T-helper 1 cell treated with Interleukin-12 subunit alpha and Interleukin-12 subunit beta and Interleukin-4 antibody, amounts not matched to agents 30 ng/mL and 1 ng/mL, for 36 hours (primary cell): ENCODE data around the gene ANKMY1. TPM values are rescaled to one million over a fixed set of nuclear protein-coding genes. Genes with fewer than 3 reads are reported as not detected.

ENCODE experiments used
- intact Hi-C: fragments of 100-400 bp; cut with micrococcal nuclease; formaldehyde crosslinking; loops from one replicate; pipeline ENCODE4 v1.15.1; 2024
- total RNA-seq: library from RNA; stranded (reverse); gene quantifications from 2 replicates; pipeline ENCODE4 v1.2.3, GENCODE V29; 2022

Gene ANKMY1
- total RNA-seq, 1 donor from 2014 or later, result 33.0 TPM

- intact Hi-C loops, result no loop called here
Measured at GRCh38 chr2:240594511-240595380, 37.0 kb upstream of the ANKMY1 start.

- intact Hi-C loops, result no loop called here
Measured at GRCh38 chr2:240593703-240594451, 36.1 kb upstream of the ANKMY1 start.

DNA sequence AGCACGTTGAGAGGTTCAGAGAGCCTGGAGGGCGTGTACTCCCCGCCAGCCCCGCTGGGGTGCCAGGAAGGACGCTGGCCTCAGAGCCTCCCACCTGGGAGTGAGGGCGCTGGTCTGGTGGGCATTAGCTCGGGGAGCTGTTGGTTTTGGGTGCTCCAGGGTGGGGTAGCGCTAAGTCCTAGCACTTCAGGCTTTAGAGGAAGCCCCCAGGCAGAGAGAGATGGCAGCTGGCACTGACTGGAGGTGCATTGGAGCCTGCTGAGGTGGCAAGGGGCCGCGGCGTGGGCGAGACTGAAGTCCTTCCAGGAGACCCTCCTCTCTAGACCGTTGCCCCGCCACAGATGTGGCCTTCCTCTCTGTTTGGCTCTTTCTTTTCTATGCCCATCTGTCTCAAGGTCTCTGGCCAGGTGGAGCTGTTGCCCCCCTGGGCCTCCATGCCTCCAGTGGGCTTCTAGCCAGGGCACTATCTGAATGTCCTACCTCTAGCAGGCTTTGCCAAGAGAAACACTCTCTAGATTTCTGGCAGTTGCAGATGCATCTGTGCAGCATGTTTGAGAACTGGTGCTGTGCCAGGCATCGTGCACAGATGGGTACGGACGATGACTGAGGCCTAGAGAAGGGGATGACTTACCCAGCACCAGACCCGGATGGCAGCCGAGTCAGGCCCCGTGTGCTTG lies 35.4 kb upstream of the ANKMY1 start:
- intact Hi-C loops, result no loop called here

GRCh38 chr2:240591784-240592183 lies 34.0 kb upstream of the ANKMY1 start:
- intact Hi-C loops, result no loop called here

GRCh38 chr2:240591226-240591625 lies 33.4 kb upstream of the ANKMY1 start:
- intact Hi-C loops, result no loop called here

- intact Hi-C loops, result no loop called here
Measured at GRCh38 chr2:240590681-240591111, 32.9 kb upstream of the ANKMY1 start.

DNA sequence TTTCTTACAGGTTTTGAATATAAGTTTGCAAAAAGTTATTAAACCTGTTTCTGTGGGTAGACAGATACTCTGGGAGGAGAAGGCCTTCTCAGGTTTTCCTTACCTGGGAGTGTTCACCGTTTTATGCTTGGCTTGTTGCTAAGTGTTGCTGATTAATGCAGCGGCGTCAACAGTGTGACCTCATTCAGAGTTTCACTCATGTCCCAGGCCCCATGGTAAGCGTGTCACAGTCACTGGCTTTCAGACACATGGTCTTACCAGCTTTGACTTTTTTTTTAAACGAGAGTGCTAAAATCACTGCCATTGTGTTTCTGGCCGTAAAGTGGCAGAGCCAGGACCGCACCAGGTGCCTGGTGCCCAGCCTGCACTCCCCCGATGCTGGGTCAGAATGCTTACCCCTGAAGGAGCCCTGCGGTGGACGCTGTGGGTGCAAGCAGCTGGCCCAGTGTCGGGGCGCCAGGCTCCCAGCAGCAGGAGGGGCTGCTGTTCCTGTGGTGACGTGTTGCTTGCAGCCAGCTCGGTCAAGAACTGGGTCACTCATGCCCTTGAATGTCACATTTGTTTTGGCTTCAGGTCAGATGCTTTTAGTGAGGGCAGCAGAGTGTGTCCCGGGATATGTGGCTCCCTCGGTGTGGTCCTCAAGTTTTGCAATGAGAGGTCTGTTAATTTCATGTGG lies 32.2 kb upstream of the ANKMY1 start:
- intact Hi-C loops, result no loop called here

GRCh38 chr2:240589375-240589774 lies 31.6 kb upstream of the ANKMY1 start:
- intact Hi-C loops, result no loop called here

DNA sequence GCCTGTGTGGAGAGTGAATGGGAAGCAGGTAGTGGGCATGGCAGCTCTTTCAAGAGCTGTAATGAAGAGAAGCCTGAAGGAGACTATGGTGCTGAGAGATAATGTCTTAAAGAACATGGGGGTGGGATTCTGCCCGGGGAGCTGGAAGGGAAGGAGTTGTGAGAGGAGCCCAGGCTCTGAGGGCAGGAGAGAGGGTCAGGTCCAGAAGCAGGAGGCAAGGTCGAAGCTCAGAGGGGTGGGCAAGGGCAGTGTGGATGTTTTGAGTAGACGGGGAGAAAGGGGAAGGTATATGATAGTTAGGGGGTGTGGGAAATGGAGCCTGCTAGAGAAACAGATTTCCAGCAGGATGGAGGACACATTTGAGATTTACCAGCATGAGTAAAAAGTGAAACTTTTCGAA lies 30.9 kb upstream of the ANKMY1 start:
- intact Hi-C loops, result no loop called here

- intact Hi-C loops, result no loop called here
Measured at GRCh38 chr2:240588006-240588655, 30.3 kb upstream of the ANKMY1 start.

GRCh38 chr2:240586919-240587800 lies 29.4 kb upstream of the ANKMY1 start:
- intact Hi-C loops, result loop anchor here (1.0 kb wide), 9 partner anchors 21 to 1294 kb away; partner anchors contain the start of genes GPR35, HDLBP, SEPTIN2 and STK25

GRCh38 chr2:240586198-240586918 lies 28.6 kb upstream of the ANKMY1 start, which contains the start of gene CAPN10:
Gene CAPN10 (plus strand): TSS chr2:240586734. CDS start chr2:240586912, 178 bp downstream.
- intact Hi-C loops, result loop anchor here (1.0 kb wide), 9 partner anchors 20 to 1295 kb away; partner anchors contain the start of genes GPR35, HDLBP, SEPTIN2 and STK25

- intact Hi-C loops, result loop anchor here (1.0 kb wide), 9 partner anchors 19 to 1296 kb away; partner anchors contain the start of genes GPR35, HDLBP, SEPTIN2 and STK25
Measured at GRCh38 chr2:240585681-240586197, 28.0 kb upstream of the ANKMY1 start.

DNA sequence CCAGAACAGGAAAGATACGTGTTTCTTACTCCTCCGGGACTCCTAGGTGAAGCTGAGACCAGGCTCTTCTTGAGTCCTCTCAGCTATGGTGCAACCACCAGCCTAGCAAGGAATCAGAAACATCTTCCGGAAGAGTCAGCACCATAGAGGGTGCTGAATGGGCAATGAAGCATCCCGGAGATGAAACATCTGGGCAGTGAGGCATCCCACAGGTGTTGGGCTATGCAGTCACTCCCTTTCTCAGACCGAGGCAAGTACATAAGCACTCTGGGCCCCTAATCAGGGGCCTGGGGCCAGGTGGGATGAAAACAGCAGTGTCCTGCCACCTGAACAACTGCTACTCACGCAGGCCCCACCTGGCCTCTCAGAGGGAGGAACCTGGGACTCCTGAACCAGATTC lies 27.3 kb upstream of the ANKMY1 start:
- intact Hi-C loops, result no loop called here

DNA sequence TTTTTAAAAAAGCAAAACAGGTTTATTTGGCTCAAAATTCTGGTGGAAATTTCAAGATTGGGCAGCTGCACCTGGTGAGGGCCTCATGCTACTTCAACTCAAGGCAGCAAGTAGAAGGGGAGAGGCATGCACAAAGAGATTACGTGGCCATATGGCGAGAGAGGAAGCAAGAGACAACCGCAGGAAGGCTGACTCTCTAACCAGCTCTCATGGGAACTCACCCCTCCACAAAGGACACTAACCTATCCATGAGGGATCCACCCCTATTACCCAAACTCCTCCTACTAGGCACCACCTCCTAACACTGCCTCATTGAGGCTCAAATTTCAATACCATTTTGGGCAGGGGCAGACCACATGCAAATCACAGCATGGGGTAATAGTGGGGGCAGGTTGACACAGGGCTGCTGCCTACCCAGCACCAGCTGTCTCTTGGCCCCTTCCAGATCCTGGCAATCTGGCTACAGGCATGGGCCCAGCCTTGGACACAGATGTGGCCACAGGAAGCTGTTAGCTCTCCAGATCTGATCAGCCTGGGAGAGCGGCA lies 26.8 kb upstream of the ANKMY1 start:
- intact Hi-C loops, result no loop called here

DNA sequence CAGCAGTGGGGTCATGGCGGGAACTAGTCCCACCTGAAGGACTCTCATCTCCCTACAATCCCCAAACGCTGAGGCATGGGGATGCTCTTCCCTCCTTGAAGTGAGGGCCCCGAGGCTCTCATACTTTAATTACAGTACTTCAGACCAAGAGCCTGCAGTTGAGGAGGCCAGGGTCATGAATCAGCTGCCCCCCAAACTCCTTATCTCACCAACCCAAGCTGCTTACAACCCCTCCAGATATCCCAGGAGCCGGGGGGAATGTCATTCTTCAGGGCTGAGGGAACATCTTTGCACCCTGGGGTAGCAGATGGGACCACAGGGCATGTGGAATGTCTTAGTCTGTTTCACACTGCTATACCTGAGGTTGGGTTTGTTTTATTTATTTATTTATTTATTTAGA lies 26.0 kb upstream of the ANKMY1 start:
- intact Hi-C loops, result no loop called here

- intact Hi-C loops, result no loop called here
Measured at GRCh38 chr2:240582781-240583180, 25.0 kb upstream of the ANKMY1 start.

DNA sequence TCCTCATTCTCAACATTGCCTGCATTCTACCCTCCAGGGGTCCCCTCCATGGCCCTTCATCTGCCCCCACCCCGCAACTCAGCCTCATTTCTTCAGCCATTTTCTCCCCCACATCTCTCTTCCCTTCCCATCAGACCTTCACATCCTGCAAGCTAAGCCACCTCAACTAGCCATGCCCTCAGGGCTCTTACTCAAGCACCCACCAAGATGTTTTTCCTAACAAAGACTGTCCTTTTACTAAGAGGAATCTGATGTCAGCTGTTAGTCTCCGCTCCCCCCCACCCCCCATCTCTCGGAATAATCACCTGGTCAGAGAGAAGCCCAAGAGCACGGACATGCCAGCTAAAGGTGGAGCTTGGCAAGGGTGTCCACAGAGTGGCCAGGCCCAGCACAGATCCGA lies 24.0 kb upstream of the ANKMY1 start:
- intact Hi-C loops, result no loop called here
